H9 (cell line): ENCODE data around the gene EDAR. TPM values are rescaled to one million over a fixed set of nuclear protein-coding genes. Genes with fewer than 3 reads are reported as not detected.
A peak's percentile ranks its signal among the peaks of the same experiment; 100 is the strongest.

Experiments used
- DNase-seq: peaks from one replicate; pipeline ENCODE4 v3.0.0-alpha.2; 2017
- H2AFZ ChIP-seq: one replicate; pipeline ENCODE4 v1.6.1; 2013; ENCODE audit warnings: mild to moderate bottlenecking, low read length, control low read depth, moderate library complexity
- H2AK5ac ChIP-seq: 2 replicates; pipeline ENCODE4 v1.6.1; 2013; ENCODE audit warnings: low read length, control low read depth, mixed read lengths; ENCODE audit not compliant: insufficient read length
- H2BK120ac ChIP-seq: one replicate; pipeline ENCODE4 v1.6.1; 2013; ENCODE audit warnings: low read depth, mild to moderate bottlenecking, low read length, control low read depth, inconsistent platforms; ENCODE audit not compliant: poor library complexity, severe bottlenecking
- H2BK12ac ChIP-seq: 2 replicates; pipeline ENCODE4 v1.6.1; 2013; ENCODE audit warnings: low read length, control low read depth, mixed read lengths, low read depth; ENCODE audit not compliant: insufficient read length
- H2BK15ac ChIP-seq: 2 replicates; pipeline ENCODE4 v1.6.1; 2013; ENCODE audit warnings: low read depth, low read length, control low read depth
- H2BK20ac ChIP-seq: one replicate; pipeline ENCODE4 v1.6.1; 2013; ENCODE audit warnings: low read depth, mild to moderate bottlenecking, low read length, control low read depth, inconsistent platforms; ENCODE audit not compliant: poor library complexity, severe bottlenecking
- H2BK5ac ChIP-seq: 2 replicates; pipeline ENCODE4 v1.6.1; 2013; ENCODE audit warnings: low read length, control low read depth, mixed read lengths; ENCODE audit not compliant: insufficient read length
- H3K14ac ChIP-seq: 2 replicates; pipeline ENCODE4 v1.6.1; 2013; ENCODE audit warnings: low read length, control low read depth; ENCODE audit not compliant: insufficient read depth
- H3K18ac ChIP-seq: 2 replicates; pipeline ENCODE4 v1.6.1; 2013; ENCODE audit warnings: low read depth, mild to moderate bottlenecking, mixed read lengths, low read length, control low read depth; ENCODE audit not compliant: insufficient read length
- H3K23ac ChIP-seq: 2 replicates; pipeline ENCODE4 v1.6.1; 2013; ENCODE audit warnings: low read length, control low read depth, mixed read lengths, low read depth; ENCODE audit not compliant: insufficient read length
- H3K23me2 ChIP-seq: 2 replicates; pipeline ENCODE4 v1.6.1; 2013; ENCODE audit warnings: low read depth, mild to moderate bottlenecking, mixed read lengths, low read length, control low read depth; ENCODE audit not compliant: insufficient read length, poor library complexity, severe bottlenecking
- H3K27ac ChIP-seq: 2 replicates; pipeline ENCODE4 v1.5.1; 2013; ENCODE audit warnings: low read length, control low read depth, mixed read lengths, low read depth; ENCODE audit not compliant: insufficient read length
- H3K27me3 ChIP-seq: 2 replicates; pipeline ENCODE4 v1.6.1; 2013; ENCODE audit warnings: low read length, control low read depth, inconsistent platforms; ENCODE audit not compliant: insufficient read depth
- H3K4ac ChIP-seq: 2 replicates; pipeline ENCODE4 v1.6.1; 2013; ENCODE audit warnings: low read depth, mild to moderate bottlenecking, control low read depth, inconsistent platforms, low read length, moderate library complexity
- H3K4me1 ChIP-seq: 2 replicates; pipeline ENCODE4 v1.6.1; 2013; ENCODE audit warnings: low read length, control low read depth, inconsistent platforms; ENCODE audit not compliant: insufficient read depth
- H3K4me2 ChIP-seq: 2 replicates; pipeline ENCODE4 v1.6.1; 2013; ENCODE audit warnings: low read length, control low read depth, mixed read lengths; ENCODE audit not compliant: insufficient read length, insufficient read depth
- H3K56ac ChIP-seq: 2 replicates; pipeline ENCODE4 v1.6.1; 2013; ENCODE audit warnings: low read depth, mild to moderate bottlenecking, mixed read lengths, low read length, control low read depth; ENCODE audit not compliant: insufficient read length
- H3K79me1 ChIP-seq: 2 replicates; pipeline ENCODE4 v1.6.1; 2013; ENCODE audit warnings: low read depth, mild to moderate bottlenecking, moderate library complexity, low read length, control low read depth, inconsistent platforms; ENCODE audit not compliant: insufficient read depth, poor library complexity, severe bottlenecking
- H3K79me2 ChIP-seq: 2 replicates; pipeline ENCODE4 v1.6.1; 2013; ENCODE audit warnings: low read length, control low read depth, inconsistent platforms; ENCODE audit not compliant: insufficient read depth
- H3K9ac ChIP-seq: 2 replicates; pipeline ENCODE4 v1.6.1; 2013; ENCODE audit warnings: low read length, control low read depth, mixed read lengths; ENCODE audit not compliant: insufficient read length; ENCODE audit errors: extremely low read depth
- H3K9me3 ChIP-seq: one replicate; pipeline ENCODE4 v1.6.1; 2013; ENCODE audit warnings: low read depth, low read length, inconsistent platforms; ENCODE audit not compliant: control insufficient read depth
- H3T11ph ChIP-seq: one replicate; pipeline ENCODE4 v1.6.1; 2013; ENCODE audit warnings: mild to moderate bottlenecking, low read length, control low read depth, inconsistent platforms
- H4K20me1 ChIP-seq: one replicate; pipeline ENCODE4 v1.6.1; 2013; ENCODE audit not compliant: control insufficient read depth, insufficient read length, insufficient read depth
- H4K5ac ChIP-seq: 2 replicates; pipeline ENCODE4 v1.6.1; 2013; ENCODE audit warnings: low read depth, mild to moderate bottlenecking, mixed read lengths, low read length, control low read depth; ENCODE audit not compliant: insufficient read length
- H4K8ac ChIP-seq: replicated peaks from 2 replicates; pipeline ENCODE4 v1.6.1; 2013; ENCODE audit warnings: low read length, control low read depth, mixed read lengths, low read depth; ENCODE audit not compliant: insufficient read length
- H4K91ac ChIP-seq: 2 replicates; pipeline ENCODE4 v1.6.1; 2013; ENCODE audit warnings: low read depth, mild to moderate bottlenecking, moderate library complexity, mixed read lengths, low read length, control low read depth; ENCODE audit not compliant: insufficient read length
- H3K27ac Mint-ChIP-seq, 3 experiments: 2 replicates in 2 of 3; 3 replicates in 1 of 3; pipeline ENCODE4 v1.8.0; 2020 to 2021; ENCODE audit warnings: mixed read lengths in 3 of 3, mild to moderate bottlenecking in 1 of 3, moderate library complexity in 1 of 3
- H3K27me3 Mint-ChIP-seq: 2 replicates; pipeline ENCODE4 v1.8.0; 2021; ENCODE audit warnings: low read depth, mild to moderate bottlenecking, moderate library complexity, mixed read lengths
- H3K36me3 Mint-ChIP-seq, 3 experiments: 2 replicates in 2 of 3; 3 replicates in 1 of 3; pipeline ENCODE4 v1.8.0; 2020 to 2021; ENCODE audit warnings: low read depth in 3 of 3, mixed read lengths in 3 of 3; ENCODE audit not compliant: insufficient read depth in 1 of 3
- H3K4me1 Mint-ChIP-seq, 2 experiments: 2 replicates each; pipeline ENCODE4 v1.8.0; 2020; ENCODE audit warnings: mixed read lengths in 2 of 2
- H3K4me3 Mint-ChIP-seq, 2 experiments: 2 replicates in 1 of 2; 3 replicates in 1 of 2; pipeline ENCODE4 v1.8.0; 2020 to 2021; ENCODE audit warnings: mild to moderate bottlenecking in 2 of 2, mixed read lengths in 2 of 2, moderate library complexity in 1 of 2
- H3K9me3 Mint-ChIP-seq, 2 experiments: 2 replicates in 1 of 2; 3 replicates in 1 of 2; pipeline ENCODE4 v1.8.0; 2020; ENCODE audit warnings: mild to moderate bottlenecking in 2 of 2, mixed read lengths in 2 of 2, moderate library complexity in 1 of 2
- CTCF ChIP-seq: fragments of 200-600 bp; sonication (generic); conservative IDR thresholded peaks from 3 replicates; pipeline ENCODE4 v1.8.0; 2021; ENCODE audit warnings: antibody characterized with exemption, mild to moderate bottlenecking
- WGBS: extraction: QIAGEN DNeasy Blood & Tissue Kit; methylation state at CpG from one replicate; pipeline ENCODE4 v1.1.7; 2013; ENCODE audit warnings: missing lambda C conversion rate, low lambda C conversion rate, mixed read lengths; ENCODE audit not compliant: insufficient read length; ENCODE audit errors: extremely low coverage; 5-methylcytosine and 5-hydroxymethylcytosine counted together
- total RNA-seq: library from RNA; stranded (reverse); gene quantifications from 2 replicates; pipeline ENCODE4 v1.2.1, GENCODE V29; 2021

EDAR gene
- total RNA-seq, 1 experiment from 2014 or later: not detected

GRCh38 chr2:108933691-108934117 is 55.3 kb downstream of the EDAR start:
- Histone ChIP-seq H4K91ac (no peak overlapping the region), H3K56ac (no peak overlapping the region), H3K9me3 (no peaks in the 10 kb centered on the region), H3K14ac (no peak overlapping the region; the same call in 1 of the 2 replicates), H3K79me1 (no peaks in the 10 kb centered on the region), H3K23ac (no peak overlapping the region), H2BK5ac (no peak overlapping the region), H3K27ac (no peak overlapping the region), H2BK15ac (no peak overlapping the region), H2AK5ac (no peak overlapping the region), H2AFZ (no peak overlapping the region), H2BK120ac (no peak overlapping the region), H2BK20ac (no peak overlapping the region), H3K4me1 (no peaks in the 10 kb centered on the region), H3K18ac (no peak overlapping the region), H4K20me1 (no peaks in the 10 kb centered on the region), H3K4me2 (no peak overlapping the region), H3T11ph (no peak overlapping the region), H3K4ac (no peak overlapping the region), H3K9ac (no peak overlapping the region), H3K79me2 (no peaks in the 10 kb centered on the region), H3K27me3 (no peaks in the 10 kb centered on the region), H2BK12ac (no peak overlapping the region), H4K5ac (no peak overlapping the region), H3K23me2 (no peaks in the 10 kb centered on the region), H4K8ac (no peak overlapping the region)
- Mint-ChIP-seq H3K9me3 (no peaks in the 10 kb centered on the region), H3K4me1 (peaks cover 31 to 37% of the 10 kb centered on the region in 2 experiments), H3K27ac (peak overlapping the region in 1 of 3 experiments; percentile 65; a peak in 1 of 7 replicates), H3K36me3 (no peaks in the 10 kb centered on the region), H3K27me3 (0 out of 2 replicates have a peak, but pooled peaks cover 1% of the 10 kb centered on the region), H3K4me3 (no peak overlapping the region)
- no peak for TF ChIP-seq CTCF
- no CpG with 5 or more reads among the region's 11 CpGs for WGBS
- no peak for DNase-seq
